DOHH2 (cell line): ENCODE measurements around the gene DHCR24.

Source experiments
- EZH2phosphoT487 ChIP-seq: fragments of 200-600 bp; sonication (generic); IDR thresholded peaks from 2 replicates; pipeline ENCODE4 v1.6.1; 2017; ENCODE audit warnings: borderline replicate concordance, mild to moderate bottlenecking, antibody characterized with exemption, low read length, moderate library complexity, mixed read lengths
- TF ChIP-seq, protein P1 (sequence below): fragments of 200-600 bp; sonication (generic); IDR thresholded peaks from one replicate; pipeline ENCODE4 v1.5.1; 2014; ENCODE audit warnings: antibody characterized with exemption, mild to moderate bottlenecking, low read depth, low read length; ENCODE audit not compliant: poor library complexity, severe bottlenecking

DNA sequence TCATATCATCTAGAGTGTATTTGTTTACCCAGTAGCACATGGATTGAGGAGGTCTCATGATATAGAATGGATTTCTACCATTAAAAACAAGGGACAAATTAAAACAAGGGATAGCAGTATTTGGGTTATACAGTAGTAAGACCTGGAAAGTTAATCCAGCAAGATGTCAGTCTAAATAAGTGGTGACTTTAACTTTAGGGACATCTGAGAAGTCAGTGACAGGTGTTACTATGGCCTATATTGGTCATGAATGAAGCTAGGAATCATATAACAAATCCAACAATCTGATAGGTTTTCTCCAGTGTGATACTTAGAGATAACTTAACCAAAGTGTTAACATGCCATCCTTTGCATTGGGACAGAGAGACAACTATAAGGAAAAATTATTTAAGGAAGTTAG lies 42.7 kb upstream of the DHCR24 start:
- TF ChIP-seq, protein P1, sequence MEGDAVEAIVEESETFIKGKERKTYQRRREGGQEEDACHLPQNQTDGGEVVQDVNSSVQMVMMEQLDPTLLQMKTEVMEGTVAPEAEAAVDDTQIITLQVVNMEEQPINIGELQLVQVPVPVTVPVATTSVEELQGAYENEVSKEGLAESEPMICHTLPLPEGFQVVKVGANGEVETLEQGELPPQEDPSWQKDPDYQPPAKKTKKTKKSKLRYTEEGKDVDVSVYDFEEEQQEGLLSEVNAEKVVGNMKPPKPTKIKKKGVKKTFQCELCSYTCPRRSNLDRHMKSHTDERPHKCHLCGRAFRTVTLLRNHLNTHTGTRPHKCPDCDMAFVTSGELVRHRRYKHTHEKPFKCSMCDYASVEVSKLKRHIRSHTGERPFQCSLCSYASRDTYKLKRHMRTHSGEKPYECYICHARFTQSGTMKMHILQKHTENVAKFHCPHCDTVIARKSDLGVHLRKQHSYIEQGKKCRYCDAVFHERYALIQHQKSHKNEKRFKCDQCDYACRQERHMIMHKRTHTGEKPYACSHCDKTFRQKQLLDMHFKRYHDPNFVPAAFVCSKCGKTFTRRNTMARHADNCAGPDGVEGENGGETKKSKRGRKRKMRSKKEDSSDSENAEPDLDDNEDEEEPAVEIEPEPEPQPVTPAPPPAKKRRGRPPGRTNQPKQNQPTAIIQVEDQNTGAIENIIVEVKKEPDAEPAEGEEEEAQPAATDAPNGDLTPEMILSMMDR = no peak
- TF ChIP-seq EZH2phosphoT487 = no peak
